Cerebellar nuclear complex (tissue), 1 donor: ENCODE measurements around the gene BDH2.

Experiments used
- DNase-seq, 2 experiments: peaks; one replicate each; lab custom pipeline; 2025; lab: John Stamatoyannopoulos, UW

BDH2 gene

DNA sequence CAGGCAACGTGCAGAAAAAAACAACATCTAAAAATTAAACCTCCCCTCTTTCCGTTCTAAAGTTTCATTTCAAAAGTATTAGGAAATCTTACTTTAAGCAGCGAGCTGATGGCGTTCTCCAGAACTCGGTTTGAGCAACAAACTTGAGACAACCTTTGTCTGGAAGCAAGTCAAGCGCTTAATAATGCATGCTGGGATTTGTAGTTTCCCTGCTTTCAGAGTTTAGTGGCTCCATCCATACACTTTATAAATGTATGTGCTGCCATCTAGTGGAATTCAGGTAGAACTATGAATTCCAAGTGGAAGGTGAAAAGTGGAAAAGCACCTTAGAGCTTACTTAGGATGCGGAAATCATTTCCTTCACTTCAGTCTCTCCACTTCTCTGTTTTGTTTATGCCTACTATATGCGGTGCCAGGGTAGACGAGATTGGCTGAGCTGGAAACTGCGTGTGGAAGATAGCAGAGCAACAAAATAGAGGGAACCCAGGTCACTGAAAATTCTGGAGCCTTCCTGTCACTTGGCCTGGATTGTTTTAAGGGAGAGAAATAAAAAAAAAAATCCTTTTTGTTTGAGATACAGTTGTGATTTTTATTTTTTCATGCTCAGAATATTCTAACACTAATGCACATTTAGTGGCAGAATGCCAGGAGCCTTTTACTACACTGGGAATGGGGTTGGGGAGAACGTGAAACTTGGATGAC lies at the start of gene BDH2:
Gene BDH2, minus strand, starts transcription at position 144 of the 702 bp plus-strand sequence. CDS start 3,580 bp downstream, outside the sequence.
- DNase-seq: peak; percentile 18 to 28

DNA sequence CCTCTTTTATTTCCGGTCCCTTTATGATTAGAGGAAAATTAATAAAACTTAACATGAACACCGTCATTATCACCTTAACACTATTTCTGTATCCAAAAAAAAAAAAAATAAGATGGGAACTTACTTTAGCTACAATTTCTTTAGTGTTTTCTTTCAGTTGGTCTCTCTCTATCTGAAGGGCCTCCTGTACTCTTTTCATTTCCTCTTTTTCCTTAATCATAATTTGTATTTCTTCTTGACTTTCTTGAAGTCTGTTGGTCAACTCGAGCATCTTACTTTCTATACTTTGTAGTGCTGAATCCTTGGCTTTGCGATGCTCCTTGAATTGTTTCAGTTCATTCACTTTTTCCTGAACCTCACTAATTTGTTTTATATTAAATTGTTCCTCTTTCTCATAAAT lies 45.3 kb upstream of the BDH2 start:
- no peak for DNase-seq

DNA sequence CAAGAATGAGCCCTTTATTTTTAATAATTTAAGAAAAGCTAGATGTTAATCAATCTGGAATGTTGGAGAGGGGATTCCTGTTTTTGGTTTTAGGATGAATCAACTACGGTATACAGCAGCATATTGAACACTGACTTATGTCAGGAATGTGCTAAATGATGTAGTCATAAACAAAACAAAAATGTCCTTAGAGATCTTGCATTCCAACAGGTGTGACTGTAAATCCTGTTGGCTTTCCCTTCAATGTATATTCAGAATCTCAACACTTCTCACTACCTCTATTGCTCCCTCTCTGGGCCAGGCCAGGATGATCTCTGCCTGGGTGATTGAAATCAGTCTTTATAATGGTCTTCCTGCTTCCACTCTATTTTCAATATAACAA lies 37.8 kb upstream of the BDH2 start:
- DNase-seq: no peak

DNA sequence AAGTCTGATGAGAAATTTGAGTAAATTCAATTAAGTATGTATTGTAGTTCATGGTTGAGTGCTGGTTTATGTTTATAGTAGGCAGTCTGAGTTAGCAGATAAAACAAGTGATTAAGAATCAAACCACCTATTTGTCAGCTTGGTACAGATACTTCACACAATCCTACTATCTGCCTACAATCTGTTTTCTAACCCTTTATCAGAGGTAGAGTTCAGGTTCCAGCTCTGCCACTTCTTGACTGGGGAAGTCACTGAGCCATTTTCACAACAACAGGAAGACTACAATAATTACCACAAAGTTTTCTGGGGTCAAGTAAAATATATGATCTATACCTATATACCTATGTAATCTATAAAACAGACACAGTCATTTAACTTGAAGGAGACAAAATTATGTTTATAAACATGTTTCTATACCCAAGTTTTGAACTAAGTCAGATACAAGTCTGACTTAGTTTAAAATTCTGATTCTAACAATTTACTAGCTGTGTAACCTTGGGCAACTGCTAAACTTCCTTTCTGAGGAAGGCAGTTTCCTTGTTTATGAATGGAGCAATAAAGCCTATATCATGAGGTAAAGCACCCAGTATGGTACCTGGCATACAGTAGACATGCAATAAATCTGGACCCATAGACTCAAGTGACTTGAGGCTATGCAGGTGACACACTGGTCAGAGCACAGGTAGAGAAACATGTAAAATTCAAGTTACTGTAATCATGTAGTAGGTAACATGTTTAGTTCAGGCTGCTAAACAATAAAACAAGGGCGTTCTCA lies 37.2 kb upstream of the BDH2 start:
- DNase-seq: no peak

DNA sequence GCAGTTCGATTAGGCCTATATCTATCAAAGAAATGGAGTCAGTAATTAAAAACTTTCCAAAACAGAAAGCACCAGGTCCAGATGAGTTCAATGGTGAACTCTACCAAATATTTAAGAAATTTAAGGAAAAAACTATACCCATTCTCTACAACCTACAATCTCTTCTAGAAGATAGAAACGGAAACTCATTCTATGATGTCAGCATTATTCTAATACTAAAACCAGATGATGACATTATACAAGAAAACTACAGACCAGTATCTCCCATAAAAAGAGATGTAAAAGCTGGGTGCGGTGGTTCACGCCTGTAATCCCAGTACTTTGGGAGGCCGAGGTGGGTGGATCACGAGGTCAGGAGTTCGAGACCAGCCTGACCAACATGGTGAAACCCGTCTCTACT lies 29.5 kb upstream of the BDH2 start:
- DNase-seq: no peak

DNA sequence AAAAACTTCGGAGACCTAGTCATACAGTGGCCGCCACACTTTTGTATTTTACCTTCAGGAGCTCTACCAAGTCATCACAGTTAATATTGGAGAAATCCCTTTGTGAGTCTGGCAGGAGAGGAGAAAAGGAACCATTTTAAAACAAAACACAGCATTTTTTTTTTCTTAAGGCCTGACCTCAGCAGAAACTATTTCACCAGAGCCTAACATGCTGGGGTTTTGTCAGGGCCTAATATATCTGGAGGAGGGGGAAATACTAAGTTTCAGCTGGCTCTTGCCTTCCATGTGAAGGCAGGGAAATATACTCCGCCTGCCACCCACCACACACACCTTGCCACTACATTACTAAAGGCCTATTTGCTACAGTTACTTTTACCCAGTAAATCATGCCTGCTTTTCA lies 26.5 kb upstream of the BDH2 start:
- no peak for DNase-seq

DNA sequence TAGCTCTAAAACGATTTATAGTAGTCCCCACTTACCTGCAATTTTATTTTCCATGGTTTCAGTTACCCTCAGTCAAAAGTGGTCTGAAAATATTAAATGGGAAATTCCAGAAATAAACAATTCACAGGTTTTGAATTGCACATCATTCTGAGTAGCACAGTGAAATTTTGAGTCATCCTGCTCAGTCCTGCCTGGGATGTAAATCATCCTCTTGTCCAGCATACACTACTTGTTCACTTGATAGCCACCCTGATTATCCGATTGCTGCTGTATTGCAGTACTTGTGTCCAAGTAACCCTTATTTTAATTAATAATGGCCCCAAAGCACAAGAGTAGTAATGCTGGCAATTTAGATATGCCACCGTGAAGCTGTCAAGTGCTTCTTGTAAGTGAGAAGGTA lies 23.5 kb upstream of the BDH2 start:
- DNase-seq: no peak

DNA sequence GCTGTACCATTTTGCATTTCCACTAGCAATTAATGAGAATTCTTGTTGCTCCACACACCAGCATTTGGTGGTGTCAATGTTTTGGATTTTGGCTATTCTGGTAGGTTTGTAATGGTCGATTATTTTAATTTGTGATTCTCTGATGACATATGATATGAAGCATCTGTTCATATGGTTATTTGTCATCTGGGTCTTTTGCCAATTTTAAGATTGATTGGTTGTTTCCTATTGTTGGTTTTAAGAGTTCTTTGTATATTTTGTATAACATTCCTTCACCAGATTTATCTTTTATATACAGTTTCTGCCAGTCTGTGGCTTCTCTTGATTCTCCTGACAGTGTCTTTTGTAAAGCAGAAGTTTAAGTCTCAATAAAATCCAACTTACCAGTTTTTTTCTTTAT lies 18.5 kb upstream of the BDH2 start:
- DNase-seq: no peak

DNA sequence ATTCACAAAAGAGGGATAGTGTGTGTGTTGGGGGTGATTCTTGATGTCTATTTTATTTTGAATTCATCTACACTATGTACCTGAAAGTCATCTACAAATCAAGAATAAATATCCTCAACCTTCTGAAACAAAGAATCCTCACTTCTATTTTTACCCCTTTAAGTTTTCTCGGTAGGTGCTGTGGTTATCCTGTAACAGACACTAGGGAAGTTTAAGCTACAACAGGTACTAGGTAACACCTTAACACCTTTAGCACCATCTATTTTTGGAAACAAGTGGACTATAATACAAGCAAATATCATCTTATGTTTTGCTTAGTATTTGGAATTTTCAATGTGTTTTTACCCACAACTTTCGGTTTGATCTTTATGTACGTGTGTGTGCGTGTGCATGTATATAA lies 12.0 kb upstream of the BDH2 start:
- no peak for DNase-seq

DNA sequence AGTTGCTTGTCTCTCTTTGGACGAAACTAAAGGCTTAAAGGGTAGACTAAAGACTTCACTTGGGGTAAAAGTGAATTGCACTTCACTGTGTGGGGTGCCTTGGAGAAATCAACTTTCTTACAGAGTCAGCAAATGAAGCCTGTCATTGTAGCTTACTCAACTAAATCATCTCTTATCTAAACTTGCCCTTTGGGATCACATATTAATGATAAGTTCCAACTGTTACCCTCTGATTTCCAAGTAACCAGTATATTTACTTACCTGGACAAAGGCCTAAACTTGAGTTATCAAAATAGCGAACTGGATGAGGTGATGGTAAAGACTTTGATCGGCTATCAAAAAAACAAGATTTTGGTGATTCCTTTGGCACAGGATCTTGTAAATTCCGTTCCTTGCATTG lies 8.9 kb upstream of the BDH2 start:
- DNase-seq: no peak

DNA sequence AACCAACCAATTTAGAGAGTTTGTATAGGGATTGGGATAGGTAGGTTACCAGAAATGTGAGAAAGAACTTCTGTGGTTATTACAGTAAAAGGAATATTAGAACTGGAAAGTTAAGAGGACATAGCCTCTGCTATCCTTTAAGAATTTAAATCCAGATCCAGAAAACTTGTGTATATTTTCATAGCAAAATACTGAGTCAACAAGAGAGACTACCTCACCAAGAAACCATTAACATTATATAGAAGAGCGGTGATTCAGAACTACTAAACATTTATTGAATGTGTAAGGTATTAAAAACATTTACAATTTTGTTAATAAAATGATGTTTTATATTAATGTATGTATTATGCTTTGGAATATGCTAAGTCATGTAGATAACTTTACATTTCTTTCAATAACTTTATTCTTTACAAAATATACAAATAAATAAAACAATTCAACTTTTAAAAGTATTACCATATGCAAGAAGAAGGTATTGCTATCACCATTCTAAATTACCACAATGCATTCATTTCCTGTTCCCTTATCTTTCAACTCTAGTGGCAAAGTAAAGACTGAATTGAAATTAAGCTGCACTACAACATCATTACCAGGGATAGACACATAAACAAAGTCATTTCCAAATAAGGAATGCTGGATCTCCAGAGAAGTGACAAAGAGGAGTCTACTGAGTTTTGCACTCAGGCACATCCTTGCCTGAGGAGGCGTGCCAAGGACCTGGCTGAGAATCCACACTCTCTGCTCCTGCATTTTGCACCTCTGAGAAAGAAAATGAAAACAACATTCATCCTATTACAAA lies 6.1 kb upstream of the BDH2 start:
- DNase-seq: no peak

DNA sequence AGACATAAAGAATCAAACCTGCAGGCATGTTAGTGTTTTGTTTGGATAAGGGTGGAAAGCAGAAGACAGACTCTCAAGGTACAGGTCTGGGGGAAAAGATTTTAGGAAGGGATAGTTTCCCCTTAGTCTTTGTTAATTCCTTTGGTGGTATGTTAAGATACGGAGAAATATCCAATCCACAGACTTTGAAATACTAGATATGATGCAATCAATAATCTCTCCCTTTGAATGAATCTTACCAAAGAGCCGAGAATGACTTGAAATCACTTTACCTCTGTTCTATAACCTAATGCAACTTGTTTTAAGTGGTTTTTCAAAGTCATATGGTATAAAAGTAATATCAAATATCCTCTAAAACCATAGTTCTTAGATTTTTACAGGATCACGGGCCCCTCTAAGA lies 5.3 kb upstream of the BDH2 start:
- no peak for DNase-seq

DNA sequence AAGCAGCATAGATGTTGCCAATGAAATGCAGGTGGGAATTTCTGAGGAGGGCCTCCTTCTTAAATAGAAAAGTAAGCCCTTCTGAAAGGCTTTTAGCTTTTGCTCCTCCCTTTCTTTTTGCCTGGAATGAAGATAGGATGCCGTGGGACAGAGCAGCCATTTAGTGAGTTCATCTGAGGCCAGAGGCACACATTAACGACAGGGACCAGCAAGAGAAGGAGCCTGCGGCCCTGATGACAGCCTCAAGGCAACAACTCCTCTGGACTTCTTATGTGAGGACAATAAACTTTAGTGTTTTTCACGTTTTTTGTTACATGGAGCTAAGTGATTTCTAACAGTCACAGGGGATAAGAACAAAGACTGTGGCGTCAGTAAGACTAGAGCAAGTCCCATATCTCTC lies 1.1 kb upstream of the BDH2 start:
- no peak for DNase-seq

DNA sequence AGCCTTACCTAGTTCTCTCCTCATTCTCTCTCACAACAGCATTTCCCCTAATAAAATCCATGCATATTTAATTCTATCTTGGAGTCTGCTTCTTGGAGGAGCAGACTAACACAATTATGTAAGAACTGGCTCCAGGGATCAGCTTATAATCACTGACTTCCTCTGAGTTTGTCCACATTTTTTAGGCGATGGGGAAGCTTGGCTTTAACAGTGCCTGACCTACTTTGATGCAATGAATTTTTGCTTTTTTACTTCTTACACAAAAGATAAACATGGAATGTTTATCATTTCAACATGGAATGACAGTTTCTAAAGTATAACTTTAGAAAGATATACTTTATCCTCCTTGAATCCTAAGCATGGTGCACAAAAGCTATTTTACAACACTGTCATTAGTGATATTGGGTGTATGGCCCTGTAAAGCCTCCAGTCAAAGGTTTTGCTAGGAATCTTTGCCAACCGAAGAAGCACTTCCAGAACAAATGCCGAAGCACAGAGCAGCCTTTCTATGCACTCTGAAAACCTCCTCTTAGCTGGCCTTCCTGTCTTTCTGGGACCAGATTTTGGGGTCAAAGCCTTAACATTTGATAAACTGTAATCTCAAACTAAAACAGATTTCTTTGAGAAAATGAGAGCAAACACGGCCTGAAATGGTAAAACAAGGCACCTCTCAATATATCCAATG lies 736 bp downstream of the BDH2 start:
- no peak for DNase-seq

DNA sequence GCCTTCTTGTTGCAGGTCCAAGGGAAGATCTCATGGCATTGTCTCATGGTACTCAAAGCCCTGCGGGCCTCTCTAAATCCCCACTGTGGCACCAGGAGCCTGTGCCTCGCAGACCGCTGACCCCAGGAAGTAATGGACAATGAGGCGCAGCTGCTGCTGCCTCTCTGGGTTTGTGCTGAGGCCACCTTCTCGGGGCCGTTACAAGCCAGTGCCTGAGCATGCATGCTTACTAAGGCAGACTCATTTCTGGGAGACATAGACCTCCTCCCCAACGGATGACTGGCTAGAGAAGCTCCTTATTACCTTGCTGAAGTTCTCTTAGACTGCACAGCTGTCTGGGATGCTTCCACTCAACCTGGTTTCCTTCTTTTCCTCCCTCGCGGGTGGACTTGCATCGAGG lies 1.3 kb downstream of the BDH2 start:
- no peak for DNase-seq

DNA sequence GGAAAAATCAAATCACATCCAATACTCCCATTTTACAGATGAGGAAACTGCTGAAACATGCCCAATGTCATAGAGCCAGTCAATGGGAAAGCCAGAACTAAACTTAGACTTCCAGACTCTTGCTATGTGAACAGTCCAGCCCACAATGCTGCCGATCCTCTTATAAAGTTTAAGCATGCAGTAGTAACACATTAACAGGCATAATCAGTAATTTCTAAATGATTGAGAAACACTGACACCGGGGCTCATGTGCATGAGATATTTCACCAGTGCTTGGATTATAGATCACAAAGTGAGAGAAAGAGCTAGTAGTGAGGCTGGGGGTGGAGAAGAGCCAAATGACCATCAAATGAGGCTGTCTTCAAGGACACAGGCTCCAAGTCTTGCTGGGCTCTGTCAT lies 2.5 kb downstream of the BDH2 start:
- no peak for DNase-seq

DNA sequence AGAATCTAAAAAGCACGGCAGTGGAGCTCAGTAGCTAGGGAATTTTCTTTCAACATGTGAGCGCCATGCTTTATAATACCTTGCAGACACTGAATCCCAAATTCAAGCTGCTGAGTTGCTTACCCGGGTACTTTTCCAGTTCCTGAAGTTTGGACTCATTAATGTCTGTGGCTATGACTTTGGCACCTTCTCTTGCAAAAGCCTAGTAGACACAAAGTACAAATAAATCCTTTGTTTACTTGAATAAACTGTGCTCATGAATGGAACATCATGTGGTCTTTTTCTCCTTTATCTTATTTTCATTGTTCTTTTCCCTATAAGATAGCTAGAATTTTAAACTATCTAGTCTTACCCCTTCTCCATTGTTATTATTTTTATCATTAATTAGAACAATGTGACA lies 4.6 kb downstream of the BDH2 start:
- DNase-seq: no peak

DNA sequence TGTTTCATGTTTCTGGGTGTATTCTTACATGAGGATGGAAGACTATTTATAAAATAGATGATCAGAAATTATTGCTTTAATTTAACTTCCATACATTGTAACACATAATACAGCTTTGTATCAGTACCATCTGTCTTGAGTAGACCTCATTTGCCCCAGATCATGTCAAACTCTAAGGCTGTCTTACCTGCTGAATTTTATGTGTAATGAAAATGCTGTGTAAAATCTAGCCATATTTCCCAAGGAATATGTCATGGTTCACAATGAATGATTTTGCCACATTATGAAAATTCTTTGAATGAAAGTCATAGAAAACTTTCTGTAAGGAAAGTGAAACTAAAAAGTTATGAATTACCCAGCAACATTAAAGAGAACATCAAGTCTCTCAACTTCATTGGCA lies 7.4 kb downstream of the BDH2 start:
- no peak for DNase-seq

DNA sequence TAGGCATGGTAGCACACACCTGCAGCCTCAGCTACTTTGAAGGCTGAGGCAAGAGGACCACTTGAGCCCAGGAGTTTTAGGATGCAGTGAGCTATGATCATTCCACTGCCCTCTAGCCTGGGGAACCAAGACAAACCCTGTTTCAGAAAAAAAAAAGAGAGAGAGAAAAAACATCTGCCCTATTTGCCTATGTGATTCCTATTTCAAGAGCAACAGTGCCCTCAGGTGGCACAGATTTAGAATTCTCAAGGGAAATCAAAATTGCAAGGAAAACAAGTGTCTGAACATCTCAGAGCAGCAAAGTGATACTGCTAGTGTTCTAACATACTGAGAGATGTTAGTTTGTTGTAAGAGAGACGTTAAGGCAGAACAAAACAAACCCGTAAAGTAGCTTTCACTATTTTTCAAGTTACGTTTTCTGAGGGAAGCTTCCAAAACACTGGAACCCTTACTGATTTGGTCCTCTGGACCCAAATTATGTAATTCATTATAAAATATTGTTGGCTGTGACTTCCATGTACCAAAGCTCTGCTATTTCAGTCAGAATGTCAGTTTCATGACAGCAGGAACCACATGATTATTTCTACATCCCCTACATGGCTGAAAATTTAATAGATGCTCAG lies 7.9 kb downstream of the BDH2 start:
- DNase-seq: peak in 1 of 2 experiments; percentile 6

DNA sequence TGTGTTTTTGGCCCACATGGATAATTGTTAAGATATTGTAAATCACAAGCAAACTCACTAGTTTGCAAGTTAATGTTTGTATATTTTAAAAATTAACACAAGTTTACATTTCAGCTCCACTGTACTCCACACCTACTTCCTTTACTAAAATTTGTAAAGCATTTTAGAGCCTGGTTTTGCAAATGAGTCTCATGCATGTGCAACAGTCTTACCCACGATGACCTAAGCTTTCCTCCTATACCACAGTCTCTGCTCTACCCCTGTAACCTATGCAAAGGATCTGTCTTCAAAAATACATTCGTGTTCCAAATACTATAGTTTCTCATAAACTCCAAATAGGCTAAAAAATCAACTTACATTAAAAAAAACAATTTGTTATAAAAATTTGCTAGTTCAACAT lies 10.2 kb downstream of the BDH2 start:
- no peak for DNase-seq

DNA sequence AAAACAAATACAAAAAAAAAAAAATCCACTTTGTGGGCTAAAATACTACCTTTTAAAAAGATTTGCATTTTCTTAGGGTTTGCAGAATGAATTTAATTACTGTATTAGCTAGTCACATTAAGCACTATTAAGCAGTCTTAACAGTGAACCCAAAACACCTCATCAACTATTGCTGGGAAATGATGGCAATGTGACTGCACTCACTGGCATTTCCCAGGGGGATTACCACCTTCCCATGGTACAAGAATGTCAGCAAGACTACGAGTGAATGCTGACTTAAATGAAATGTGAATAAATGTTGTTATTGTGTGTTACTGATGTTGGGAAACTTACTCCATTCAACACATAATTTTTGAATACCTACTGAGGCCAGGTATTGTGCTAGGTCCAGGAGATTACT lies 13.1 kb downstream of the BDH2 start:
- DNase-seq: no peak
